HL-60 (cell line): Measurements from ENCODE around the gene F2RL3.

Experiments
- DNase-seq, 2 experiments: peaks; one replicate each; pipeline ENCODE4 v3.0.0-alpha.2; 2010 to 2020; ENCODE audit warnings: low read depth in 1 of 2, low spot score in 1 of 2
- H3K27ac ChIP-seq: fragments of 250-450 bp; sonication (Bioruptor Pico); replicated peaks from 2 replicates; pipeline ENCODE4 v1.5.1; 2020; ENCODE audit warnings: mild to moderate bottlenecking, moderate library complexity
- H3K27me3 ChIP-seq: fragments of 250-450 bp; sonication (Bioruptor Pico); 2 replicates; pipeline ENCODE4 v1.5.1; 2021; ENCODE audit warnings: mild to moderate bottlenecking, moderate library complexity; ENCODE audit not compliant: insufficient read depth, poor library complexity, severe bottlenecking
- H3K4me3 ChIP-seq: replicated peaks from 2 replicates; pipeline ENCODE4 v1.5.1; 2011; ENCODE audit warnings: mild to moderate bottlenecking, control low read depth, low read length; ENCODE audit not compliant: insufficient read depth
- CTCF ChIP-seq: IDR thresholded peaks from one replicate; pipeline ENCODE4 v1.5.1; 2011; ENCODE audit warnings: low read length, control low read depth, inconsistent platforms; ENCODE audit not compliant: insufficient read depth
- GABPA ChIP-seq: IDR thresholded peaks from 2 replicates; pipeline ENCODE4 v1.6.1; 2012; ENCODE audit warnings: low read depth
- POLR2AphosphoS5 ChIP-seq: IDR thresholded peaks from 2 replicates; pipeline ENCODE4 v1.6.1; 2012; ENCODE audit warnings: low read depth
- REST ChIP-seq: IDR thresholded peaks from 2 replicates; pipeline ENCODE4 v1.6.1; 2012; ENCODE audit warnings: low read depth; ENCODE audit not compliant: insufficient replicate concordance
- SPI1 ChIP-seq: IDR thresholded peaks from 2 replicates; pipeline ENCODE4 v1.6.1; 2012; ENCODE audit warnings: low read depth, mild to moderate bottlenecking, borderline replicate concordance

F2RL3 gene

GRCh38 chr19:16928916-16929315 lies 40.1 kb downstream of the F2RL3 start:
- no peaks in the 10 kb centered on the region for H3K27me3 ChIP-seq
- DNase-seq = no peak
- no peak overlapping the region for H3K27ac ChIP-seq
- no peak overlapping the region for H3K4me3 ChIP-seq
- no peak for TF ChIP-seq GABPA
- no peak for TF ChIP-seq REST
- no peak for TF ChIP-seq SPI1
- no peak for TF ChIP-seq CTCF
- TF ChIP-seq POLR2AphosphoS5 = no peak

- Histone ChIP-seq H3K27me3 (no peaks in the 10 kb centered on the region), H3K4me3 (no peak overlapping the region), H3K27ac (no peak overlapping the region)
- no peak for DNase-seq
- no peak for TF ChIP-seq GABPA
Measured at GRCh38 chr19:16930753-16931152, 42.0 kb downstream of the F2RL3 start.

GRCh38 chr19:16931306-16931705 lies 42.5 kb downstream of the F2RL3 start:
- no peak for DNase-seq
- no peak overlapping the region for H3K4me3 ChIP-seq
- TF ChIP-seq REST (no peak), CTCF (no peak), GABPA (no peak), SPI1 (no peak), POLR2AphosphoS5 (no peak)

GRCh38 chr19:16934489-16934888 lies 45.7 kb downstream of the F2RL3 start:
- H3K27ac ChIP-seq = no peak overlapping the region
- TF ChIP-seq SPI1 (no peak), REST (no peak), CTCF (no peak), POLR2AphosphoS5 (no peak), GABPA (no peak)
- H3K27me3 ChIP-seq = no peaks in the 10 kb centered on the region
- no peak overlapping the region for H3K4me3 ChIP-seq
- DNase-seq = no peak

More at GRCh38 chr19:16931306-16931705, 42.5 kb downstream of the F2RL3 start:
- Histone ChIP-seq H3K27me3 (no peaks in the 10 kb centered on the region), H3K27ac (no peak overlapping the region)
